GM12872 (cell line): ENCODE data around the gene MESD.

Experiments
- TF ChIP-seq, protein P1 (sequence below): IDR thresholded peaks from 3 replicates; pipeline ENCODE4 v1.5.1; 2011; ENCODE audit warnings: low read depth, mild to moderate bottlenecking, low read length, moderate library complexity; ENCODE audit not compliant: insufficient read depth

MESD gene

GRCh38 chr15:80931721-80932512 lies 57.7 kb downstream of the MESD start:
- TF ChIP-seq, protein P1, sequence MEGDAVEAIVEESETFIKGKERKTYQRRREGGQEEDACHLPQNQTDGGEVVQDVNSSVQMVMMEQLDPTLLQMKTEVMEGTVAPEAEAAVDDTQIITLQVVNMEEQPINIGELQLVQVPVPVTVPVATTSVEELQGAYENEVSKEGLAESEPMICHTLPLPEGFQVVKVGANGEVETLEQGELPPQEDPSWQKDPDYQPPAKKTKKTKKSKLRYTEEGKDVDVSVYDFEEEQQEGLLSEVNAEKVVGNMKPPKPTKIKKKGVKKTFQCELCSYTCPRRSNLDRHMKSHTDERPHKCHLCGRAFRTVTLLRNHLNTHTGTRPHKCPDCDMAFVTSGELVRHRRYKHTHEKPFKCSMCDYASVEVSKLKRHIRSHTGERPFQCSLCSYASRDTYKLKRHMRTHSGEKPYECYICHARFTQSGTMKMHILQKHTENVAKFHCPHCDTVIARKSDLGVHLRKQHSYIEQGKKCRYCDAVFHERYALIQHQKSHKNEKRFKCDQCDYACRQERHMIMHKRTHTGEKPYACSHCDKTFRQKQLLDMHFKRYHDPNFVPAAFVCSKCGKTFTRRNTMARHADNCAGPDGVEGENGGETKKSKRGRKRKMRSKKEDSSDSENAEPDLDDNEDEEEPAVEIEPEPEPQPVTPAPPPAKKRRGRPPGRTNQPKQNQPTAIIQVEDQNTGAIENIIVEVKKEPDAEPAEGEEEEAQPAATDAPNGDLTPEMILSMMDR: no peak

DNA sequence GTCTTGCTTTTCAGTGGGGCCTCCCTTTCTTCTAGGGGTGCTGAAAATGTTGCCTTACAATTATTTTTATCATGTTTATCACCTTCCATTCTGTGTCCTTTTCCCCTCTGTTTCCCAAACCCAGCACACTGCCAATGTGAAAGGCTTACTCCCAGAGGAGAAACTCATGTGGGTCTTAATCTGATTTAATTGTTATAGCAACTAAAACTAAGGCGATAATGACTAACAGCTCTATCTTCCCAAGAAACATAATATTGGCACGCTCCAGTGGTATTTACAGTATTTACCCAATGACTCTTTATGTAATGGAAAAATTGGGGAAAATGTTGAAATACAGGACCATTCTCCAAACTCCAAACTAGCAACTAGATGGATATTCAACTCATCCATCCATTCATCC lies 58.4 kb downstream of the MESD start:
- TF ChIP-seq, protein P1: no peak

- TF ChIP-seq, protein P1: no peak
Observed at GRCh38 chr15:80929689-80930088, 59.9 kb downstream of the MESD start.

GRCh38 chr15:80929225-80929624 lies 60.4 kb downstream of the MESD start:
- TF ChIP-seq, protein P1: no peak

- TF ChIP-seq, protein P1: no peak
Observed at GRCh38 chr15:80926126-80926525, 63.5 kb downstream of the MESD start.

- TF ChIP-seq, protein P1: no peak
Observed at GRCh38 chr15:80925597-80926059, 64.0 kb downstream of the MESD start.

DNA sequence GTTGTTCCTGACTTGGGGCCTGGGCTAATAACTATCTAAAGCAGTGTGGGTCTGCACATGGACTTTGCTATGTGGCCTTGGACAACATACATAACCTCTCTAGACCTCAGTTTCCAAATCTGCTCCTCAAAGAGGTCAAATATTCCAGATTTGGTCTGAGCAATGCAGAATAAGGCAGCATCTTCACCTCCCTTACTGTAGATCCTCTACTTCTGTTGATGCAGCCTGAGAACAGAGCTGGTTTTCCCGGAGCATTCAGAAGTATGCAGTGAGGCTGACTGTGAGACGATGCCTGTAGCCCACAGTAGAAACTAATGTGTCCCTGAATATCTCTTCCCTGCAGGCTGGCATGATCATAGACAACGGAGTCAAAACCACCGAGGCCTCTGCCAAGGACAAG lies 65.3 kb downstream of the MESD start:
- TF ChIP-seq, protein P1: no peak
